SK-N-SH (cell line): ENCODE results near the gene DNAH3. TPM values are rescaled to one million over a fixed set of nuclear protein-coding genes. Genes with fewer than 3 reads are reported as not detected.

Experiments
- CTCF ChIA-PET: fragments of 300-600, 350-600 bp; formaldehyde crosslinking; extraction: SDS; loops from one replicate; lab custom pipeline; 2021; lab: Yijun Ruan, JAX
- POLR2A ChIA-PET: fragments of 350-600 bp; sonication (Branson Sonifier 250); formaldehyde crosslinking; extraction: SDS; loops from one replicate; lab custom pipeline; 2020; ENCODE audit warnings: antibody characterized with exemption, inconsistent platforms; lab: Yijun Ruan, JAX
- DNase-seq: peaks from one replicate; pipeline ENCODE4 v3.0.0; 2012
- H2AFZ ChIP-seq: fragments of 200-600 bp; sonication (generic); 2 replicates; pipeline ENCODE4 v1.8.1; 2016; ENCODE audit warnings: antibody characterized with exemption, mild to moderate bottlenecking, low read depth
- H3F3A ChIP-seq: fragments of 200-600 bp; sonication (generic); replicated peaks from 2 replicates; pipeline ENCODE3; 2016; ENCODE audit warnings: antibody characterized with exemption, mild to moderate bottlenecking; ENCODE audit not compliant: insufficient read depth
- H3K27ac ChIP-seq, 2 experiments: fragments of 200-500 bp in 1 of 2; fragments of 200-600 bp in 1 of 2; sonication (Bioruptor generic) in 1 of 2; sonication (generic), shearing (Covaris generic) in 1 of 2; 2 replicates each; pipeline versions ENCODE4 v1.5.1 to v1.6.1; 2014 to 2016; ENCODE audit warnings: low read depth in 2 of 2, inconsistent platforms in 1 of 2, low read length in 1 of 2, mild to moderate bottlenecking in 1 of 2, mixed read lengths in 1 of 2
- H3K27me3 ChIP-seq: fragments of 200-600 bp; sonication (generic), shearing (Covaris generic); 2 replicates; pipeline ENCODE4 v1.6.1; 2016; ENCODE audit warnings: mixed run types; ENCODE audit not compliant: insufficient read depth
- H3K36me3 ChIP-seq, 2 experiments: fragments of 200-500 bp in 1 of 2; fragments of 200-600 bp in 1 of 2; sonication (Bioruptor generic) in 1 of 2; sonication (generic) in 1 of 2; replicated peaks in 1 of 2; 2 replicates each; pipeline versions ENCODE3 to v1.5.1; 2014 to 2016; ENCODE audit warnings: low read length in 1 of 2, mild to moderate bottlenecking in 1 of 2; ENCODE audit not compliant: insufficient read depth in 2 of 2, control insufficient read depth in 1 of 2
- H3K4me1 ChIP-seq, 2 experiments: fragments of 200-500 bp in 1 of 2; fragments of 200-600 bp in 1 of 2; sonication (Bioruptor generic) in 1 of 2; sonication (generic), shearing (Covaris generic) in 1 of 2; 2 replicates each; pipeline versions ENCODE4 v1.5.1 to v1.6.1; 2014 to 2016; ENCODE audit warnings: low read depth in 1 of 2, low read length in 1 of 2, mixed run types in 1 of 2; ENCODE audit not compliant: insufficient read depth in 2 of 2, control insufficient read depth in 1 of 2
- H3K4me2 ChIP-seq: fragments of 200-600 bp; sonication (generic), shearing (Covaris generic); 2 replicates; pipeline ENCODE4 v1.6.1; 2017; ENCODE audit warnings: mixed run types
- H3K4me3 ChIP-seq, 2 experiments: fragments of 200-500 bp in 1 of 2; fragments of 200-600 bp in 1 of 2; sonication (Bioruptor generic) in 1 of 2; sonication (generic), shearing (Covaris generic) in 1 of 2; 2 replicates each; pipeline versions ENCODE4 v1.5.1 to v1.8.1; 2014 to 2016; ENCODE audit warnings: low read depth in 2 of 2, inconsistent platforms in 1 of 2, low read length in 1 of 2, mild to moderate bottlenecking in 1 of 2, mixed read lengths in 1 of 2, moderate library complexity in 1 of 2
- H3K79me2 ChIP-seq: fragments of 200-600 bp; sonication (generic); 2 replicates; pipeline ENCODE4 v1.8.1; 2017; ENCODE audit warnings: mild to moderate bottlenecking; ENCODE audit not compliant: insufficient read depth
- H3K9ac ChIP-seq: fragments of 200-600 bp; sonication (generic); 2 replicates; pipeline ENCODE4 v1.6.1; 2017; ENCODE audit warnings: mixed run types
- H3K9me2 ChIP-seq: fragments of 200-600 bp; sonication (generic); 2 replicates; pipeline ENCODE4 v1.6.1; 2017; ENCODE audit warnings: mixed run types
- H3K9me3 ChIP-seq: fragments of 200-600 bp; sonication (generic); 2 replicates; pipeline ENCODE4 v1.6.1; 2017; ENCODE audit warnings: mixed run types, mild to moderate bottlenecking, moderate library complexity
- H4K20me1 ChIP-seq: fragments of 200-600 bp; sonication (generic); 2 replicates; pipeline ENCODE4 v1.6.1; 2017; ENCODE audit warnings: mild to moderate bottlenecking, mixed run types; ENCODE audit not compliant: insufficient read depth
- CHD2 ChIP-seq: fragments of 150-350 bp; IDR thresholded peaks from 2 replicates; pipeline ENCODE4 v1.6.1; 2018; ENCODE audit warnings: low read length; ENCODE audit not compliant: partially characterized antibody
- CTCF ChIP-seq: fragments of 200-600 bp; sonication (generic); IDR thresholded peaks from 2 replicates; pipeline ENCODE4 v1.6.1; 2017; ENCODE audit warnings: antibody characterized with exemption, mild to moderate bottlenecking, moderate library complexity
- ELF1 ChIP-seq: IDR thresholded peaks from 2 replicates; pipeline ENCODE4 v1.4.0; 2012
- FOXM1 ChIP-seq: IDR thresholded peaks from 2 replicates; pipeline ENCODE4 v1.4.0; 2012; ENCODE audit warnings: low read depth, mild to moderate bottlenecking
- JUND ChIP-seq: IDR thresholded peaks from 2 replicates; pipeline ENCODE4 v1.4.0; 2012
- MAX ChIP-seq: IDR thresholded peaks from 2 replicates; pipeline ENCODE4 v1.4.0; 2012; ENCODE audit warnings: low read depth
- NFIC ChIP-seq: IDR thresholded peaks from 2 replicates; pipeline ENCODE4 v1.4.0; 2012; ENCODE audit warnings: borderline replicate concordance
- PBX3 ChIP-seq: IDR thresholded peaks from 2 replicates; pipeline ENCODE4; 2012
- POLR2AphosphoS5 ChIP-seq: IDR thresholded peaks from 2 replicates; pipeline ENCODE4 v1.6.1; 2012; ENCODE audit warnings: low read depth, low read length
- REST ChIP-seq: IDR thresholded peaks from 2 replicates; pipeline ENCODE4 v1.6.1; 2012; ENCODE audit warnings: mild to moderate bottlenecking, low read depth, low read length, moderate library complexity
- SMC3 ChIP-seq: IDR thresholded peaks from 2 replicates; pipeline ENCODE4 v1.6.1; 2012; ENCODE audit warnings: low read depth, low read length, improper control_type of control experiment
- USF1 ChIP-seq: IDR thresholded peaks from 2 replicates; pipeline ENCODE4 v1.4.0; 2012; ENCODE audit warnings: low read depth, borderline replicate concordance
- polyA plus RNA-seq, 3 experiments: library from polyadenylated mRNA; depleted of rRNA; stranded (reverse); fragments of >200 nt; gene quantifications; 2 replicates each; pipeline ENCODE4 v1.2.3, GENCODE V29; 2012

The DNAH3 gene
- polyA plus RNA-seq, 1 of the 3 experiments (the other 2 are of a cell fraction) = not detected

- no peaks in the 10 kb centered on the region for H3K79me2 ChIP-seq
- H2AFZ ChIP-seq = no peak overlapping the region
- no peak overlapping the region for H3K4me2 ChIP-seq
- no peaks in the 10 kb centered on the region for H3F3A ChIP-seq
- TF ChIP-seq ELF1 (no peak), NFIC (no peak), USF1 (no peak), MAX (no peak), SMC3 (no peak), CHD2 (no peak), JUND (no peak), REST (no peak), CTCF (no peak), POLR2AphosphoS5 (no peak), FOXM1 (no peak), PBX3 (no peak)
- H3K4me1 ChIP-seq = no peaks in the 10 kb centered on the region
- no peak overlapping the region for H3K4me3 ChIP-seq
- no peak overlapping the region for H3K27ac ChIP-seq
- no peak overlapping the region for H3K9ac ChIP-seq
- ChIA-PET POLR2A (no interaction called here), CTCF (interaction anchor here (0.6 to 0.7 kb wide), 2 partner anchors 10 to 280 kb away, joined by 3 read pairs; no protein-coding TSS in a partner anchor)
- no peaks in the 10 kb centered on the region for H3K36me3 ChIP-seq
- H3K9me2 ChIP-seq = no peaks in the 10 kb centered on the region
- no peaks in the 10 kb centered on the region for H3K9me3 ChIP-seq
- DNase-seq = no peak
- H4K20me1 ChIP-seq = no peaks in the 10 kb centered on the region
- no peaks in the 10 kb centered on the region for H3K27me3 ChIP-seq
Observed at GRCh38 chr16:21078563-21078962, 72.1 kb downstream of the DNAH3 start.
